Naive thymus-derived CD8-positive, alpha-beta T cell (primary cell): Measurements from ENCODE around the gene WDFY1. TPM values are rescaled to one million over a fixed set of nuclear protein-coding genes. Genes with fewer than 3 reads are reported as not detected.

Experiments used
- ATAC-seq, 2 donors: fragments of 150-1000 bp; cut with Tn5 transposase in 1 of 2; sonication (Bioruptor Pico), chemical (Tn5 transposase) in 1 of 2; 1 replicate in 1 of 2; 2 replicates in 1 of 2; pipeline ENCODE4 v1.10.0; 2021; ENCODE audit warnings: mild to moderate bottlenecking in 2 of 2, moderate library complexity in 2 of 2
- POLR2A ChIA-PET: fragments of 350-600 bp; sonication (Branson Sonifier 250); formaldehyde crosslinking; loops from one replicate; lab custom pipeline; 2021; ENCODE audit warnings: antibody characterized with exemption; lab: Charles Lee
- DNase-seq, 10 donors: peaks; one replicate each; pipeline versions ENCODE4 v3.0.0 to v3.0.0-alpha.2; 2020 to 2022
- H3K27ac Mint-ChIP-seq, 10 donors: one replicate each; pipeline ENCODE4 v1.8.0; 2020 to 2022; ENCODE audit warnings: mild to moderate bottlenecking in 10 of 10, mixed read lengths in 10 of 10, moderate library complexity in 4 of 10, inconsistent platforms in 1 of 10
- H3K27me3 Mint-ChIP-seq, 5 donors: one replicate each; pipeline ENCODE4 v1.8.0; 2021 to 2022; ENCODE audit warnings: mixed read lengths in 5 of 5
- H3K36me3 Mint-ChIP-seq, 3 donors: one replicate each; pipeline ENCODE4 v1.8.0; 2020 to 2022; ENCODE audit warnings: mixed read lengths in 3 of 3, mild to moderate bottlenecking in 2 of 3, inconsistent platforms in 1 of 3
- H3K4me1 Mint-ChIP-seq, 4 donors: one replicate each; pipeline ENCODE4 v1.8.0; 2021 to 2022; ENCODE audit warnings: mixed read lengths in 4 of 4
- H3K4me3 Mint-ChIP-seq, 10 donors: one replicate each; pipeline ENCODE4 v1.8.0; 2020 to 2022; ENCODE audit warnings: mild to moderate bottlenecking in 10 of 10, mixed read lengths in 10 of 10, moderate library complexity in 6 of 10, inconsistent platforms in 1 of 10
- H3K9me3 Mint-ChIP-seq, 9 donors: one replicate each; pipeline ENCODE4 v1.8.0; 2020 to 2022; ENCODE audit warnings: mixed read lengths in 9 of 9, mild to moderate bottlenecking in 3 of 9, inconsistent platforms in 1 of 9, moderate library complexity in 1 of 9
- polyA plus RNA-seq, 3 donors: library from polyadenylated mRNA; unstranded; fragments of 300-500 nt; fragmentation: Illumina TruSeq; gene quantifications; one replicate each; pipeline ENCODE4 v1.2.3, GENCODE V29; 2021
- total RNA-seq, 8 experiments: library from RNA in 2 of 8; stranded (reverse) in 2 of 8; gene quantifications; one replicate each; pipeline ENCODE4 v1.2.3 and lab custom pipeline; 2021 to 2026

Gene WDFY1
- total RNA-seq (10 to 100 TPM; 31.8 to 32.0 TPM), polyA plus RNA-seq (10 to 100 TPM; 15.7 to 24.1 (median 19.1) TPM), total RNA-seq (lab: John Stamatoyannopoulos, UW) (22.5 to 55.5 (median 28.2) reads per million in 6 experiments)

GRCh38 chr2:223944703-223945531, at the start of gene WDFY1:
TSS of gene WDFY1 (minus strand) at chr2:223945335. CDS start at chr2:223945284, 51 bp downstream.
- peak within 1 kb of the TSS; percentile 90 to 96 (median 92) for H3K4me3 Mint-ChIP-seq
- H3K4me1 Mint-ChIP-seq = peaks cover 28 to 52% (median 47%) of the 10 kb centered on the region in 4 donors
- POLR2A ChIA-PET = interaction anchor here (0.8 to 3.9 kb wide), 6 partner anchors 9 to 106 kb away, joined by 3 to 35 read pairs (median 4); partner anchors contain the start of gene MRPL44
- H3K27ac Mint-ChIP-seq = peak within 1 kb of the TSS; percentile 70 to 92 (median 88)
- H3K36me3 Mint-ChIP-seq = peaks cover 0 to 4% (median 4%) of the 10 kb centered on the region in 3 donors
- DNase-seq (peak; percentile 62 to 82 (median 73)), ATAC-seq (peak; percentile 93 to 95)
- H3K9me3 Mint-ChIP-seq = peaks cover 0 to 4% (median 0%) of the 10 kb centered on the region in 9 donors
- H3K27me3 Mint-ChIP-seq = no peaks in the 10 kb centered on the region

- H3K36me3 Mint-ChIP-seq = peaks cover 0 to 16% (median under 1%) of the 10 kb centered on the region in 3 donors
- H3K4me3 Mint-ChIP-seq = no peak overlapping the region
- peaks cover 0 to 3% (median under 1%) of the 10 kb centered on the region in 4 donors for H3K4me1 Mint-ChIP-seq
- peak overlapping the region in 2 of 10 donors; percentile 4 to 29 for H3K27ac Mint-ChIP-seq
- H3K9me3 Mint-ChIP-seq = no peaks in the 10 kb centered on the region
- POLR2A ChIA-PET = interaction anchor here (1.4 kb wide), 1 partner anchor 280 kb away, joined by 3 read pairs; no protein-coding TSS in a partner anchor
- no peak for DNase-seq
- H3K27me3 Mint-ChIP-seq = no peaks in the 10 kb centered on the region
- ATAC-seq = no peak
Measured at GRCh38 chr2:223994562-223995162, 49.5 kb upstream of the WDFY1 start.

GRCh38 chr2:223993634-223994232, 48.6 kb upstream of the WDFY1 start:
- peaks cover 0 to 3% (median under 1%) of the 10 kb centered on the region in 4 donors for H3K4me1 Mint-ChIP-seq
- POLR2A ChIA-PET = interaction anchor here (1.1 to 1.4 kb wide), 2 partner anchors 23 to 281 kb away, joined by 3 read pairs; no protein-coding TSS in a partner anchor
- H3K9me3 Mint-ChIP-seq = no peaks in the 10 kb centered on the region
- H3K4me3 Mint-ChIP-seq = no peak overlapping the region
- DNase-seq = peak; percentile 16 to 81 (median 58)
- no peaks in the 10 kb centered on the region for H3K27me3 Mint-ChIP-seq
- peaks cover 0 to 19% (median 2%) of the 10 kb centered on the region in 3 donors for H3K36me3 Mint-ChIP-seq
- peak; percentile 66 to 67 for ATAC-seq
- H3K27ac Mint-ChIP-seq = no peak overlapping the region

- ATAC-seq = no peak
Measured at GRCh38 chr2:223991611-223992010, 46.5 kb upstream of the WDFY1 start.

GRCh38 chr2:223989856-223990232, 44.7 kb upstream of the WDFY1 start:
- no peak overlapping the region for H3K4me3 Mint-ChIP-seq
- H3K36me3 Mint-ChIP-seq = peaks cover 0 to 10% (median 5%) of the 10 kb centered on the region in 3 donors
- POLR2A ChIA-PET = no interaction called here
- DNase-seq = no peak
- H3K4me1 Mint-ChIP-seq = peaks cover 0 to 3% (median 0%) of the 10 kb centered on the region in 4 donors
- no peak overlapping the region for H3K27ac Mint-ChIP-seq
- no peak for ATAC-seq
- no peaks in the 10 kb centered on the region for H3K27me3 Mint-ChIP-seq
- H3K9me3 Mint-ChIP-seq = no peaks in the 10 kb centered on the region

More at GRCh38 chr2:223991611-223992010, 46.5 kb upstream of the WDFY1 start:
- H3K27ac Mint-ChIP-seq = no peak overlapping the region
- peaks cover 0 to 3% (median 0%) of the 10 kb centered on the region in 4 donors for H3K4me1 Mint-ChIP-seq
- POLR2A ChIA-PET = no interaction called here
- peaks cover 0 to 12% (median 2%) of the 10 kb centered on the region in 3 donors for H3K36me3 Mint-ChIP-seq
- no peak for DNase-seq
- H3K27me3 Mint-ChIP-seq = no peaks in the 10 kb centered on the region
- H3K4me3 Mint-ChIP-seq = no peak overlapping the region
- no peaks in the 10 kb centered on the region for H3K9me3 Mint-ChIP-seq

GRCh38 chr2:223989206-223989855, 44.2 kb upstream of the WDFY1 start:
- no peaks in the 10 kb centered on the region for H3K27me3 Mint-ChIP-seq
- H3K27ac Mint-ChIP-seq = no peak overlapping the region
- no peaks in the 10 kb centered on the region for H3K9me3 Mint-ChIP-seq
- DNase-seq = no peak
- peaks cover 0 to 3% (median 0%) of the 10 kb centered on the region in 4 donors for H3K4me1 Mint-ChIP-seq
- H3K4me3 Mint-ChIP-seq = no peak overlapping the region
- peaks cover 0 to 11% (median 5%) of the 10 kb centered on the region in 3 donors for H3K36me3 Mint-ChIP-seq
- ATAC-seq = no peak
- POLR2A ChIA-PET = no interaction called here

- Mint-ChIP-seq H3K4me3 (no peak overlapping the region), H3K27ac (no peak overlapping the region), H3K9me3 (no peaks in the 10 kb centered on the region), H3K27me3 (no peaks in the 10 kb centered on the region), H3K36me3 (peaks cover 0 to 15% (median 2%) of the 10 kb centered on the region in 3 donors), H3K4me1 (no peaks in the 10 kb centered on the region)
- no peak for ATAC-seq
- POLR2A ChIA-PET = interaction anchor here (0.7 kb wide), 1 partner anchor 10 kb away, joined by 3 read pairs; no protein-coding TSS in a partner anchor
- DNase-seq = no peak
Measured at GRCh38 chr2:223981241-223981640, 36.1 kb upstream of the WDFY1 start.

GRCh38 chr2:223980803-223981202, 35.7 kb upstream of the WDFY1 start:
- H3K36me3 Mint-ChIP-seq = peaks cover 0 to 15% (median 2%) of the 10 kb centered on the region in 3 donors
- no peaks in the 10 kb centered on the region for H3K4me1 Mint-ChIP-seq
- no peak overlapping the region for H3K4me3 Mint-ChIP-seq
- ATAC-seq (no peak), DNase-seq (no peak)
- H3K9me3 Mint-ChIP-seq = no peaks in the 10 kb centered on the region
- no peaks in the 10 kb centered on the region for H3K27me3 Mint-ChIP-seq
- no peak overlapping the region for H3K27ac Mint-ChIP-seq
- POLR2A ChIA-PET = interaction anchor here (0.7 kb wide), 1 partner anchor 10 kb away, joined by 3 read pairs; no protein-coding TSS in a partner anchor

- ATAC-seq (no peak), DNase-seq (no peak)
- Mint-ChIP-seq H3K4me3 (no peak overlapping the region), H3K4me1 (no peaks in the 10 kb centered on the region), H3K9me3 (no peaks in the 10 kb centered on the region), H3K27ac (no peak overlapping the region), H3K36me3 (peaks cover 0 to 15% (median 2%) of the 10 kb centered on the region in 3 donors), H3K27me3 (no peaks in the 10 kb centered on the region)
- POLR2A ChIA-PET = no interaction called here
Measured at GRCh38 chr2:223980397-223980735, 35.2 kb upstream of the WDFY1 start.

- Mint-ChIP-seq H3K27me3 (no peaks in the 10 kb centered on the region), H3K4me3 (no peak overlapping the region), H3K4me1 (no peaks in the 10 kb centered on the region), H3K9me3 (no peaks in the 10 kb centered on the region), H3K36me3 (peaks cover 0 to 15% (median 2%) of the 10 kb centered on the region in 3 donors), H3K27ac (no peak overlapping the region)
- no peak for ATAC-seq
- POLR2A ChIA-PET = no interaction called here
- no peak for DNase-seq
Measured at GRCh38 chr2:223979730-223980396, 34.7 kb upstream of the WDFY1 start.

GRCh38 chr2:223978451-223978850, 33.3 kb upstream of the WDFY1 start:
- peaks cover 0 to 10% (median 2%) of the 10 kb centered on the region in 3 donors for H3K36me3 Mint-ChIP-seq
- no peaks in the 10 kb centered on the region for H3K9me3 Mint-ChIP-seq
- no peak overlapping the region for H3K4me3 Mint-ChIP-seq
- H3K27me3 Mint-ChIP-seq = no peaks in the 10 kb centered on the region
- POLR2A ChIA-PET = no interaction called here
- no peaks in the 10 kb centered on the region for H3K4me1 Mint-ChIP-seq
- ATAC-seq = no peak
- DNase-seq = no peak
- H3K27ac Mint-ChIP-seq = no peak overlapping the region
